ENCODE measurements around the gene MAMLD1.

- TF ChIP-seq CTCF (IDR thresholded peaks at IDR 0.05) (no peak), POLR2A (IDR thresholded peaks at IDR 0.05) (no peak)
Observed at GRCh38 chrX:150429594-150429993, 66.5 kb downstream of the MAMLD1 start.

Data from esophagus squamous epithelium (tissue), 4 donors.